Liver (tissue), 9 donors: ENCODE measurements around the gene FOXO6. TPM values are rescaled to one million over a fixed set of nuclear protein-coding genes. Genes with fewer than 3 reads are reported as not detected.

Experiments used
- DNase-seq: peaks from one replicate; pipeline ENCODE4 v3.0.0-alpha.2; 2017; ENCODE audit warnings: low spot score
- H3K27ac ChIP-seq, 2 donors: one replicate each; pipeline ENCODE4 v1.7.0; 2013; ENCODE audit warnings: inconsistent platforms in 2 of 2, low read length in 2 of 2, control low read depth in 1 of 2, low read depth in 1 of 2, mild to moderate bottlenecking in 1 of 2
- H3K27me3 ChIP-seq, 4 donors: one replicate each; pipeline versions ENCODE4 v1.6.1 to v1.7.0; 2013; ENCODE audit warnings: low read length in 3 of 4, inconsistent platforms in 1 of 4, mild to moderate bottlenecking in 1 of 4, moderate library complexity in 1 of 4; ENCODE audit not compliant: control insufficient read depth in 4 of 4, insufficient read depth in 4 of 4
- H3K36me3 ChIP-seq, 4 donors: one replicate each; pipeline versions ENCODE4 v1.6.1 to v1.7.0; 2013; ENCODE audit warnings: low read length in 3 of 4, mild to moderate bottlenecking in 3 of 4, low read depth in 1 of 4, moderate library complexity in 1 of 4; ENCODE audit not compliant: control insufficient read depth in 4 of 4, insufficient read depth in 3 of 4
- H3K4me1 ChIP-seq, 4 donors: one replicate each; pipeline versions ENCODE4 v1.6.1 to v1.7.0; 2013; ENCODE audit warnings: low read length in 3 of 4, mild to moderate bottlenecking in 3 of 4, moderate library complexity in 1 of 4; ENCODE audit not compliant: control insufficient read depth in 4 of 4, insufficient read depth in 4 of 4
- H3K4me3 ChIP-seq, 3 donors: one replicate each; pipeline versions ENCODE4 v1.6.1 to v1.7.0; 2013; ENCODE audit warnings: low read length in 3 of 3, control low read depth in 1 of 3, low read depth in 1 of 3, mild to moderate bottlenecking in 1 of 3
- H3K9ac ChIP-seq, 2 donors: one replicate each; pipeline ENCODE4 v1.7.0; 2013; ENCODE audit warnings: low read length in 2 of 2, mild to moderate bottlenecking in 2 of 2, moderate library complexity in 2 of 2, control low read depth in 1 of 2, low read depth in 1 of 2
- H3K9me3 ChIP-seq, 4 donors: one replicate each; pipeline versions ENCODE4 v1.6.1 to v1.7.0; 2013; ENCODE audit warnings: low read length in 3 of 4; ENCODE audit not compliant: control insufficient read depth in 4 of 4
- ATF3 ChIP-seq: IDR thresholded peaks from 2 replicates; pipeline ENCODE4 v1.6.1; 2016; ENCODE audit warnings: antibody characterized with exemption
- CTCF ChIP-seq: fragments of 150-350 bp; IDR thresholded peaks from 2 replicates; pipeline ENCODE4 v1.5.1; 2017; ENCODE audit warnings: improper control_type of control experiment, low read depth, low read length; ENCODE audit not compliant: missing input control
- EGR1 ChIP-seq, 2 donors: IDR thresholded peaks; 2 replicates each; pipeline ENCODE4 v1.6.1; 2016 to 2018; ENCODE audit warnings: antibody characterized with exemption in 2 of 2, low read depth in 2 of 2
- FOXA1 ChIP-seq: IDR thresholded peaks from 2 replicates; pipeline ENCODE4 v1.6.1; 2016; ENCODE audit warnings: antibody characterized with exemption
- FOXA2 ChIP-seq: IDR thresholded peaks from 2 replicates; pipeline ENCODE4 v1.6.1; 2016; ENCODE audit warnings: antibody characterized with exemption
- GABPA ChIP-seq, 2 donors: IDR thresholded peaks in 1 of 2; conservative IDR thresholded peaks in 1 of 2; 2 replicates each; pipeline ENCODE4 v1.6.1; 2016; ENCODE audit warnings: antibody characterized with exemption in 2 of 2, mild to moderate bottlenecking in 1 of 2, moderate library complexity in 1 of 2
- HNF4A ChIP-seq, 2 donors: conservative IDR thresholded peaks; 2 replicates each; pipeline ENCODE4 v1.6.1; 2016; ENCODE audit warnings: antibody characterized with exemption in 2 of 2, mild to moderate bottlenecking in 2 of 2
- HNF4G ChIP-seq: IDR thresholded peaks from 2 replicates; pipeline ENCODE4 v1.6.1; 2016; ENCODE audit warnings: antibody characterized with exemption
- JUND ChIP-seq, 2 donors: IDR thresholded peaks; 2 replicates each; pipeline ENCODE4 v1.6.1; 2016; ENCODE audit warnings: antibody characterized with exemption in 2 of 2
- NR2F2 ChIP-seq: IDR thresholded peaks from 2 replicates; pipeline ENCODE4 v1.6.1; 2016; ENCODE audit warnings: antibody characterized with exemption
- RAD21 ChIP-seq, 2 donors: IDR thresholded peaks; 2 replicates each; pipeline ENCODE4 v1.6.1; 2016; ENCODE audit warnings: antibody characterized with exemption in 2 of 2, mild to moderate bottlenecking in 2 of 2
- REST ChIP-seq: IDR thresholded peaks from 2 replicates; pipeline ENCODE4 v1.6.1; 2016; ENCODE audit warnings: antibody characterized with exemption, mild to moderate bottlenecking
- RXRA ChIP-seq, 2 donors: IDR thresholded peaks; 2 replicates each; pipeline ENCODE4 v1.6.1; 2017 to 2018; ENCODE audit warnings: antibody characterized with exemption in 2 of 2, mild to moderate bottlenecking in 1 of 2
- SP1 ChIP-seq: IDR thresholded peaks from 2 replicates; pipeline ENCODE4 v1.6.1; 2018; ENCODE audit warnings: antibody characterized with exemption, mild to moderate bottlenecking
- TAF1 ChIP-seq: conservative IDR thresholded peaks from 2 replicates; pipeline ENCODE4 v1.6.1; 2016; ENCODE audit warnings: antibody characterized with exemption, mild to moderate bottlenecking
- YY1 ChIP-seq: IDR thresholded peaks from 2 replicates; pipeline ENCODE4 v1.6.1; 2016; ENCODE audit warnings: antibody characterized with exemption, mild to moderate bottlenecking
- ZBTB33 ChIP-seq: IDR thresholded peaks from 2 replicates; pipeline ENCODE4 v1.6.1; 2016; ENCODE audit warnings: antibody characterized with exemption
- WGBS: extraction: QIAGEN DNeasy Blood & Tissue Kit; methylation state at CpG from one replicate; pipeline ENCODE4 v1.1.7; 2013; 5-methylcytosine and 5-hydroxymethylcytosine counted together
- polyA plus RNA-seq, 2 donors: library from polyadenylated mRNA; stranded (reverse) in 1 of 2; unstranded in 1 of 2; fragments of 200-250 nt in 1 of 2; fragments of >200 nt in 1 of 2; fragmentation: Nextera tagmentation in 1 of 2; extraction: Ambion mirVana in 1 of 2; gene quantifications; one replicate each; pipeline versions ENCODE4 v1.2.1 to v1.2.3, GENCODE V29; 2013 to 2015
- total RNA-seq, 2 donors: library from RNA; depleted of rRNA; stranded (reverse); fragments of >200 nt; gene quantifications; one replicate each; pipeline ENCODE4 v1.2.3, GENCODE V29; 2014
- donor health status: healthy.
- donor health status: healthy.
- donor health status: healthy.
- donor health status: healthy.
- donor health status: healthy.

Gene FOXO6
- total and polyA plus RNA-seq, 4 donors = 0.02 to 0.09 (median 0.08) TPM; not detected in 1

- no peaks in the 10 kb centered on the region for H3K27me3 ChIP-seq
- H3K4me3 ChIP-seq = no peak overlapping the region
- no peaks in the 10 kb centered on the region for H3K36me3 ChIP-seq
- H3K9ac ChIP-seq = no peak overlapping the region
- no peaks in the 10 kb centered on the region for H3K4me1 ChIP-seq
- no peak for TF ChIP-seq FOXA2
- TF ChIP-seq GABPA (IDR thresholded peaks at IDR 0.05 in 1 of 2, conservative IDR thresholded peaks at IDR 0.05 in 1 of 2) = no peak
- TF ChIP-seq SP1 = no peak
- TF ChIP-seq TAF1 = no peak
- TF ChIP-seq FOXA1 = no peak
- no peak for TF ChIP-seq RXRA (IDR thresholded peaks at IDR 0.05)
- no peak for TF ChIP-seq RAD21 (IDR thresholded peaks at IDR 0.05)
- TF ChIP-seq NR2F2 = no peak
- TF ChIP-seq ATF3 = no peak
- no peak for TF ChIP-seq CTCF
- TF ChIP-seq ZBTB33 = no peak
- no peak for TF ChIP-seq EGR1 (IDR thresholded peaks at IDR 0.05; ENCODE audit: low read depth in 2 of 2)
- no peak for TF ChIP-seq REST
- TF ChIP-seq HNF4G = no peak
- WGBS = 61% methylated on average over 15 of the region's 15 CpGs
- DNase-seq = peak; percentile 21
- H3K27ac ChIP-seq = no peak overlapping the region
- H3K9me3 ChIP-seq = peaks cover 0 to 12% (median 0%) of the 10 kb centered on the region in 4 donors
Measured at GRCh38 chr1:41341772-41342562, 19.3 kb upstream of the FOXO6 start.

- Histone ChIP-seq H3K4me1 (no peaks in the 10 kb centered on the region), H3K36me3 (no peaks in the 10 kb centered on the region), H3K9ac (no peak overlapping the region), H3K4me3 (no peak overlapping the region), H3K27ac (no peak overlapping the region), H3K9me3 (peaks cover 0 to 11% (median 0%) of the 10 kb centered on the region in 4 donors), H3K27me3 (no peaks in the 10 kb centered on the region)
- DNase-seq = peak; percentile 21
- no peak for TF ChIP-seq FOXA2
- TF ChIP-seq RXRA (IDR thresholded peaks at IDR 0.05) = no peak
- no peak for TF ChIP-seq JUND (IDR thresholded peaks at IDR 0.05)
- no peak for TF ChIP-seq HNF4A (conservative IDR thresholded peaks at IDR 0.05)
- no peak for TF ChIP-seq CTCF
- no peak for TF ChIP-seq FOXA1
- TF ChIP-seq EGR1 (IDR thresholded peaks at IDR 0.05; ENCODE audit: low read depth in 2 of 2) = no peak
- no peak for TF ChIP-seq RAD21 (IDR thresholded peaks at IDR 0.05)
- no peak for TF ChIP-seq HNF4G
- no peak for TF ChIP-seq NR2F2
- TF ChIP-seq YY1 = no peak
- TF ChIP-seq ZBTB33 = no peak
- 77% methylated on average over 5 of the region's 5 CpGs for WGBS
Measured at GRCh38 chr1:41342774-41343355, 18.4 kb upstream of the FOXO6 start.
